ENCODE measurements around the gene RIMS3.

DNA sequence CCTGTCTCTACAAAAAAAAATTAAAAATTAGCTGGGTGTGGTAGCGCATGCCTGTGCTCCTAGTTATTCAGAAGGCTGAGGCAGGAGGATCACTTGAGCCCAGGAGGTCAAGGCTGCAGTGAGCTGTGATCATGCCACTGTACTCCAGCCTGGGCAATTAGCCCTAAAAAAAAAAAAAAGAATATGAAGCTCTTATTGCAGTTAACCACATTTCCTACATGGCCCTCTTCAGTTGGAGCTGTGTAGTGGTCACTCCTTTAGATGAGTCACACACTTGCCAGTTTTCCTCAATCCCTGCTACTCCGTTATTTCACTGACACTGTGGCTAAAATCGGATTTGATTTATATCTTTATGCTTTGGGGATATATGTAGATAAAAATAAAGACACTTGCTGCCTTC is 37.8 kb upstream of the RIMS3 start:
- TF ChIP-seq, protein P1, sequence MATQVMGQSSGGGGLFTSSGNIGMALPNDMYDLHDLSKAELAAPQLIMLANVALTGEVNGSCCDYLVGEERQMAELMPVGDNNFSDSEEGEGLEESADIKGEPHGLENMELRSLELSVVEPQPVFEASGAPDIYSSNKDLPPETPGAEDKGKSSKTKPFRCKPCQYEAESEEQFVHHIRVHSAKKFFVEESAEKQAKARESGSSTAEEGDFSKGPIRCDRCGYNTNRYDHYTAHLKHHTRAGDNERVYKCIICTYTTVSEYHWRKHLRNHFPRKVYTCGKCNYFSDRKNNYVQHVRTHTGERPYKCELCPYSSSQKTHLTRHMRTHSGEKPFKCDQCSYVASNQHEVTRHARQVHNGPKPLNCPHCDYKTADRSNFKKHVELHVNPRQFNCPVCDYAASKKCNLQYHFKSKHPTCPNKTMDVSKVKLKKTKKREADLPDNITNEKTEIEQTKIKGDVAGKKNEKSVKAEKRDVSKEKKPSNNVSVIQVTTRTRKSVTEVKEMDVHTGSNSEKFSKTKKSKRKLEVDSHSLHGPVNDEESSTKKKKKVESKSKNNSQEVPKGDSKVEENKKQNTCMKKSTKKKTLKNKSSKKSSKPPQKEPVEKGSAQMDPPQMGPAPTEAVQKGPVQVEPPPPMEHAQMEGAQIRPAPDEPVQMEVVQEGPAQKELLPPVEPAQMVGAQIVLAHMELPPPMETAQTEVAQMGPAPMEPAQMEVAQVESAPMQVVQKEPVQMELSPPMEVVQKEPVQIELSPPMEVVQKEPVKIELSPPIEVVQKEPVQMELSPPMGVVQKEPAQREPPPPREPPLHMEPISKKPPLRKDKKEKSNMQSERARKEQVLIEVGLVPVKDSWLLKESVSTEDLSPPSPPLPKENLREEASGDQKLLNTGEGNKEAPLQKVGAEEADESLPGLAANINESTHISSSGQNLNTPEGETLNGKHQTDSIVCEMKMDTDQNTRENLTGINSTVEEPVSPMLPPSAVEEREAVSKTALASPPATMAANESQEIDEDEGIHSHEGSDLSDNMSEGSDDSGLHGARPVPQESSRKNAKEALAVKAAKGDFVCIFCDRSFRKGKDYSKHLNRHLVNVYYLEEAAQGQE (IDR thresholded peaks at IDR 0.05; ENCODE audit: low read depth): no peak
- no peak for TF ChIP-seq EGR1 (IDR thresholded peaks at IDR 0.05)
- no peak for TF ChIP-seq RAD21 (IDR thresholded peaks at IDR 0.05; ENCODE audit: low read depth)

Measured in Ishikawa (cell line).